Sigmoid colon (tissue), 4 donors: ENCODE results near the gene KRTAP10-12.

Experiments used
- CTCF ChIP-seq, 4 experiments: fragments of 450-650 bp in 3 of 4; fragments of 200-600 bp in 1 of 4; IDR thresholded peaks; one replicate each; pipeline ENCODE4 v1.5.1; 2016 to 2019; ENCODE audit warnings: antibody characterized with exemption in 4 of 4, mild to moderate bottlenecking in 3 of 4, moderate library complexity in 2 of 4
- EP300 ChIP-seq, 4 donors: sonication (generic); formaldehyde crosslinking; IDR thresholded peaks; one replicate each; pipeline ENCODE4 v1.6.1; 2017; ENCODE audit warnings: antibody characterized with exemption in 4 of 4
- POLR2A ChIP-seq, 2 donors: fragments of 450-650 bp; IDR thresholded peaks; one replicate each; pipeline ENCODE4 v1.6.1; 2016; ENCODE audit warnings: antibody characterized with exemption in 2 of 2, mild to moderate bottlenecking in 2 of 2, moderate library complexity in 2 of 2
- POLR2AphosphoS5 ChIP-seq, 4 donors: sonication (generic); formaldehyde crosslinking; IDR thresholded peaks; one replicate each; pipeline ENCODE4 v1.6.1; 2017; ENCODE audit warnings: antibody characterized with exemption in 4 of 4

DNA sequence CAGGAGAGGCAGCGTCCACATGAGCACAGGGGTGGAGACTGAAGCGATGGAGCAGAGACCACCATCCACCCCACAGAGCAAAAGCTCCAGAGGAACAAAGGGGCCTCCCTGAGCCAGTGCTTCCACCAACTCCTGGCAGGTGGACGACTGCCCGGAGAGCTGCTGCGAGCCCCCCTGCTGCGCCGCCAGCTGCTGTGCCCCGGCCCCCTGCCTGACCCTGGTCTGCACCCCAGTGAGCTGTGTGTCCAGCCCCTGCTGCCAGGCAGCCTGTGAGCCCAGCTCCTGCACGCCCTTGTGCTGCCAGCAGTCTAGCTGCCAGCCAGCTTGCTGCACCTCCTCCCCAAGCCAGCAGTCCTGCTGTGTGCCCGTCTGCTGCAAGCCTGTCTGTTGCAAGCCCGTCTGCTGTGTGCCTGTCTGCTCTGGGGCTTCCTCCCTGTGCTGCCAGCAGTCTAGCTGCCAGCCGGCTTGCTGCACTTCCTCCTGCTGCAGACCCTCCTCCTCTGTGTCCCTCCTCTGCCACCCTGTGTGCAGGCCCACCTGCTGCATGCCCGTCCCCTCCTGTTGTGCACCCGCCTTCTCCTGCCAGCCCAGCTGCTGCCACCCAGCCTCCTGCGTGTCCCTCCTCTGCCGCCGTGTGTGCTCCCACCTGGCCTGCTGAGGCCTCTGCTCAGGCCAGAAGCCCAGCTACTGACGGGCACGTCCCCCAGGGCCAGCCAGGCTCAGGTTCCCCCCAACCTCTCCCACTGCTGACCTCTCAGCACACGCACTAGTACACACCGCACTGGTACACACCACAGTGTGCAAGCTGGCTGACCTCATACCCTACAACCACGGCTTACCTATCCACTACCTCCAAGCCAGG, 5.4 kb downstream of the KRTAP10-12 start:
- TF ChIP-seq CTCF (IDR thresholded peaks at IDR 0.05) (no peak), EP300 (IDR thresholded peaks at IDR 0.05) (no peak), POLR2A (IDR thresholded peaks at IDR 0.05) (no peak), POLR2AphosphoS5 (IDR thresholded peaks at IDR 0.05) (no peak)
